ENCODE data around the gene SLC2A5.

- TF ChIP-seq ZNF717 (CRISPR knock-in tag; IDR thresholded peaks at IDR 0.05) = no peak
- TF ChIP-seq ZNF146 (CRISPR knock-in tag; IDR thresholded peaks at IDR 0.05; ENCODE audit: unreplicated experiment) = no peak
- TF ChIP-seq JUN (IDR thresholded peaks at IDR 0.05; ENCODE audit: borderline replicate concordance, low read depth, low read length) = no peak
- no peak for TF ChIP-seq JUN (CRISPR knock-in tag; IDR thresholded peaks at IDR 0.05; ENCODE audit: borderline replicate concordance)
- TF ChIP-seq SNRNP70 (optimal IDR thresholded peaks at IDR 0.05; ENCODE audit: low read depth, low read length) = no peak
- TF ChIP-seq EHMT2 (IDR thresholded peaks at IDR 0.05) = no peak
Measured at GRCh38 chr1:8989821-8990220, 79.6 kb downstream of the SLC2A5 start.
